WTC11 (cell line): Measurements from ENCODE around the gene PARS2. TPM values are rescaled to one million over a fixed set of nuclear protein-coding genes. Genes with fewer than 3 reads are reported as not detected.

Source experiments
- ATAC-seq: fragments of 200-7000 bp; cut with Tn5 transposase; 2 replicates; pipeline ENCODE4 v1.10.0; 2021; ENCODE audit warnings: mild to moderate bottlenecking, moderate library complexity
- CTCF ChIA-PET: fragments of 300-600 bp; sonication (Branson Sonifier 250); formaldehyde crosslinking; loops from one replicate; lab custom pipeline; 2021; ENCODE audit warnings: antibody characterized with exemption; lab: Charles Lee
- POLR2A ChIA-PET: fragments of 350-600 bp; sonication (Branson Sonifier 250); formaldehyde crosslinking; loops from one replicate; lab custom pipeline; 2021; ENCODE audit warnings: antibody characterized with exemption; lab: Charles Lee
- DNase-seq: peaks from one replicate; pipeline ENCODE4 v3.0.0; 2021; ENCODE audit warnings: low spot score
- H3K27ac Mint-ChIP-seq: 2 replicates; pipeline ENCODE4 v1.8.0; 2021; ENCODE audit warnings: mixed read lengths
- H3K27me3 Mint-ChIP-seq: 2 replicates; pipeline ENCODE4 v1.8.0; 2021; ENCODE audit warnings: low read depth, mild to moderate bottlenecking, moderate library complexity, mixed read lengths
- H3K36me3 Mint-ChIP-seq: 2 replicates; pipeline ENCODE4 v1.8.0; 2021; ENCODE audit warnings: mixed read lengths
- H3K4me1 Mint-ChIP-seq: 2 replicates; pipeline ENCODE4 v1.8.0; 2022; ENCODE audit warnings: mixed read lengths
- H3K4me3 Mint-ChIP-seq: 2 replicates; pipeline ENCODE4 v1.8.0; 2021; ENCODE audit warnings: mild to moderate bottlenecking, moderate library complexity, mixed read lengths
- H3K9me3 Mint-ChIP-seq: 2 replicates; pipeline ENCODE4 v1.8.0; 2021; ENCODE audit warnings: mixed read lengths
- EMX1 ChIP-seq: fragments of 250-450 bp; sonication (Bioruptor Pico); IDR thresholded peaks from 2 replicates; pipeline ENCODE4 v1.8.0; 2021; ENCODE audit warnings: mild to moderate bottlenecking
- GRHL2 ChIP-seq: fragments of 250-450 bp; sonication (Bioruptor Pico); IDR thresholded peaks from 2 replicates; pipeline ENCODE4 v1.8.0; 2022; ENCODE audit warnings: mild to moderate bottlenecking, moderate library complexity; ENCODE audit not compliant: insufficient replicate concordance, severe bottlenecking
- HMGA2 ChIP-seq: fragments of 250-450 bp; sonication (Bioruptor Pico); IDR thresholded peaks from 2 replicates; pipeline ENCODE4 v1.4.0; 2021; ENCODE audit warnings: mild to moderate bottlenecking, moderate library complexity
- KAT7 ChIP-seq: sonication (generic); formaldehyde crosslinking; IDR thresholded peaks from 2 replicates; pipeline ENCODE4 v1.8.1; 2023; ENCODE audit warnings: missing genetic modification reagents, mild to moderate bottlenecking, borderline replicate concordance
- NR2C2 ChIP-seq: sonication (generic); formaldehyde crosslinking; IDR thresholded peaks from 2 replicates; pipeline ENCODE4 v1.8.0; 2022; ENCODE audit warnings: mild to moderate bottlenecking, missing genetic modification reagents
- RELA ChIP-seq: sonication (generic); formaldehyde crosslinking; IDR thresholded peaks from 2 replicates; pipeline ENCODE4 v1.8.1; 2022; ENCODE audit warnings: missing genetic modification reagents, mild to moderate bottlenecking, borderline replicate concordance
- RORB ChIP-seq: fragments of 250-450 bp; sonication (Bioruptor Pico); IDR thresholded peaks from 2 replicates; pipeline ENCODE4 v1.9.0; 2021; ENCODE audit warnings: mild to moderate bottlenecking
- SOX15 ChIP-seq: fragments of 250-450 bp; sonication (Bioruptor Pico); IDR thresholded peaks from 2 replicates; pipeline ENCODE4 v1.9.0; 2021; ENCODE audit warnings: mild to moderate bottlenecking
- ZBTB21 ChIP-seq: sonication (generic); formaldehyde crosslinking; IDR thresholded peaks from 2 replicates; pipeline ENCODE4 v1.8.1; 2023; ENCODE audit warnings: mild to moderate bottlenecking, missing genetic modification reagents, borderline replicate concordance
- ZNF219 ChIP-seq: sonication (generic); formaldehyde crosslinking; IDR thresholded peaks from 2 replicates; pipeline ENCODE4 v1.8.0; 2023; ENCODE audit warnings: missing genetic modification reagents, mild to moderate bottlenecking, borderline replicate concordance
- ZNF232 ChIP-seq: sonication (generic); formaldehyde crosslinking; IDR thresholded peaks from 2 replicates; pipeline ENCODE4 v1.8.0; 2022; ENCODE audit warnings: mild to moderate bottlenecking, missing genetic modification reagents
- ZNF317 ChIP-seq: sonication (generic); formaldehyde crosslinking; IDR thresholded peaks from 2 replicates; pipeline ENCODE4 v1.8.1; 2023; ENCODE audit warnings: low read depth, mild to moderate bottlenecking, moderate library complexity, missing genetic modification reagents, borderline replicate concordance
- ZNF396 ChIP-seq: fragments of 250-450 bp; sonication (Bioruptor Pico); IDR thresholded peaks from 2 replicates; pipeline ENCODE4 v1.8.0; 2021; ENCODE audit warnings: mild to moderate bottlenecking, moderate library complexity, borderline replicate concordance
- ZNF671 ChIP-seq: fragments of 250-450 bp; sonication (Bioruptor Pico); IDR thresholded peaks from 2 replicates; pipeline ENCODE4 v1.8.0; 2021; ENCODE audit warnings: mild to moderate bottlenecking
- total RNA-seq: library from RNA; stranded (reverse); gene quantifications from 3 replicates; pipeline ENCODE4 v1.2.3, GENCODE V29; 2021
- TF ChIP-seq, protein P1 (sequence below): sonication (generic); formaldehyde crosslinking; IDR thresholded peaks from 2 replicates; pipeline ENCODE4 v1.8.1; 2023; ENCODE audit warnings: mild to moderate bottlenecking, missing genetic modification reagents, moderate library complexity
- TF ChIP-seq, protein P2 (sequence below): sonication (generic); formaldehyde crosslinking; IDR thresholded peaks from 2 replicates; pipeline ENCODE4 v1.8.1; 2022; ENCODE audit warnings: mild to moderate bottlenecking, moderate library complexity, missing genetic modification reagents
- TF ChIP-seq, protein P3 (sequence below): sonication (generic); formaldehyde crosslinking; IDR thresholded peaks from 2 replicates; pipeline ENCODE4 v1.8.0; 2022; ENCODE audit warnings: mild to moderate bottlenecking, missing genetic modification reagents
- TF ChIP-seq, protein P4 (sequence below): fragments of 250-450 bp; sonication (Bioruptor Pico); IDR thresholded peaks from 2 replicates; pipeline ENCODE4 v1.9.0; 2021; ENCODE audit warnings: mild to moderate bottlenecking, borderline replicate concordance
- TF ChIP-seq, protein P5 (sequence below): sonication (generic); formaldehyde crosslinking; IDR thresholded peaks from 2 replicates; pipeline ENCODE4 v1.8.0; 2022; ENCODE audit warnings: missing genetic modification reagents

PARS2 gene
- total RNA-seq, 1 experiment from 2014 or later = 11.5 TPM

DNA sequence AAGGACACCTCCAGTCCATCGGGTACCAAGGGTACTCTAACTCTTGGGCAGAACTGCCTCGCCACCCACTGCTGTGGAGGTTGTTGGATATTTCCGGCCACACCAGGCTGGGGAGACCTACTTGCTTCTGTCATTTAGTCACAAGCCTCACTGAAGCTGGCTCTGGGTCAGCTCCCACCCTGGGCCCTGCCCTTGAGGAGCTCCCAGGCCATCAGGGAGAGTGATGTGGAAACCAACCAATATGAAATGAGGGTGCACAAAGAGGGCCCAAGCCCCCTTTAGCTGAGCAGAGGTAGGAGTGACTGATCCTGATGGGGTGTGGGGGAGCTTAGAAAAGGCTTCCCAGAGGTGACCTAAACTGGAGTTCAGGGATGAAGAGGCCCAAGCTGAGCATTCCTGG lies 19.6 kb downstream of the PARS2 start:
- no peak overlapping the region for H3K27ac Mint-ChIP-seq
- H3K4me1 Mint-ChIP-seq = no peaks in the 10 kb centered on the region
- no peak for DNase-seq
- H3K4me3 Mint-ChIP-seq = no peak overlapping the region
- peaks cover 21% of the 10 kb centered on the region for H3K36me3 Mint-ChIP-seq
- POLR2A ChIA-PET = no interaction called here
- H3K27me3 Mint-ChIP-seq = no peaks in the 10 kb centered on the region; the same call in 1 of the 2 replicates
- no peak for ATAC-seq
- CTCF ChIA-PET = no interaction called here
- TF ChIP-seq, protein P1, sequence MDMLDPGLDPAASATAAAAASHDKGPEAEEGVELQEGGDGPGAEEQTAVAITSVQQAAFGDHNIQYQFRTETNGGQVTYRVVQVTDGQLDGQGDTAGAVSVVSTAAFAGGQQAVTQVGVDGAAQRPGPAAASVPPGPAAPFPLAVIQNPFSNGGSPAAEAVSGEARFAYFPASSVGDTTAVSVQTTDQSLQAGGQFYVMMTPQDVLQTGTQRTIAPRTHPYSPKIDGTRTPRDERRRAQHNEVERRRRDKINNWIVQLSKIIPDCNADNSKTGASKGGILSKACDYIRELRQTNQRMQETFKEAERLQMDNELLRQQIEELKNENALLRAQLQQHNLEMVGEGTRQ (CRISPR knock-in tag) = no peak
- TF ChIP-seq, protein P2, sequence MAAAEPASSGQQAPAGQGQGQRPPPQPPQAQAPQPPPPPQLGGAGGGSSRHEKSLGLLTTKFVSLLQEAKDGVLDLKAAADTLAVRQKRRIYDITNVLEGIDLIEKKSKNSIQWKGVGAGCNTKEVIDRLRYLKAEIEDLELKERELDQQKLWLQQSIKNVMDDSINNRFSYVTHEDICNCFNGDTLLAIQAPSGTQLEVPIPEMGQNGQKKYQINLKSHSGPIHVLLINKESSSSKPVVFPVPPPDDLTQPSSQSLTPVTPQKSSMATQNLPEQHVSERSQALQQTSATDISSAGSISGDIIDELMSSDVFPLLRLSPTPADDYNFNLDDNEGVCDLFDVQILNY (CRISPR knock-in tag) = no peak
- TF ChIP-seq RORB (CRISPR knock-in tag) (no peak), ZNF317 (CRISPR knock-in tag) (no peak), ZBTB21 (CRISPR knock-in tag) (no peak), SOX15 (CRISPR knock-in tag) (no peak), EMX1 (CRISPR knock-in tag) (no peak), RELA (CRISPR knock-in tag) (no peak), ZNF232 (CRISPR knock-in tag) (no peak), ZNF219 (CRISPR knock-in tag) (no peak)
- TF ChIP-seq, protein P3, sequence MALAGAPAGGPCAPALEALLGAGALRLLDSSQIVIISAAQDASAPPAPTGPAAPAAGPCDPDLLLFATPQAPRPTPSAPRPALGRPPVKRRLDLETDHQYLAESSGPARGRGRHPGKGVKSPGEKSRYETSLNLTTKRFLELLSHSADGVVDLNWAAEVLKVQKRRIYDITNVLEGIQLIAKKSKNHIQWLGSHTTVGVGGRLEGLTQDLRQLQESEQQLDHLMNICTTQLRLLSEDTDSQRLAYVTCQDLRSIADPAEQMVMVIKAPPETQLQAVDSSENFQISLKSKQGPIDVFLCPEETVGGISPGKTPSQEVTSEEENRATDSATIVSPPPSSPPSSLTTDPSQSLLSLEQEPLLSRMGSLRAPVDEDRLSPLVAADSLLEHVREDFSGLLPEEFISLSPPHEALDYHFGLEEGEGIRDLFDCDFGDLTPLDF (CRISPR knock-in tag) = no peak
- TF ChIP-seq, protein P4, sequence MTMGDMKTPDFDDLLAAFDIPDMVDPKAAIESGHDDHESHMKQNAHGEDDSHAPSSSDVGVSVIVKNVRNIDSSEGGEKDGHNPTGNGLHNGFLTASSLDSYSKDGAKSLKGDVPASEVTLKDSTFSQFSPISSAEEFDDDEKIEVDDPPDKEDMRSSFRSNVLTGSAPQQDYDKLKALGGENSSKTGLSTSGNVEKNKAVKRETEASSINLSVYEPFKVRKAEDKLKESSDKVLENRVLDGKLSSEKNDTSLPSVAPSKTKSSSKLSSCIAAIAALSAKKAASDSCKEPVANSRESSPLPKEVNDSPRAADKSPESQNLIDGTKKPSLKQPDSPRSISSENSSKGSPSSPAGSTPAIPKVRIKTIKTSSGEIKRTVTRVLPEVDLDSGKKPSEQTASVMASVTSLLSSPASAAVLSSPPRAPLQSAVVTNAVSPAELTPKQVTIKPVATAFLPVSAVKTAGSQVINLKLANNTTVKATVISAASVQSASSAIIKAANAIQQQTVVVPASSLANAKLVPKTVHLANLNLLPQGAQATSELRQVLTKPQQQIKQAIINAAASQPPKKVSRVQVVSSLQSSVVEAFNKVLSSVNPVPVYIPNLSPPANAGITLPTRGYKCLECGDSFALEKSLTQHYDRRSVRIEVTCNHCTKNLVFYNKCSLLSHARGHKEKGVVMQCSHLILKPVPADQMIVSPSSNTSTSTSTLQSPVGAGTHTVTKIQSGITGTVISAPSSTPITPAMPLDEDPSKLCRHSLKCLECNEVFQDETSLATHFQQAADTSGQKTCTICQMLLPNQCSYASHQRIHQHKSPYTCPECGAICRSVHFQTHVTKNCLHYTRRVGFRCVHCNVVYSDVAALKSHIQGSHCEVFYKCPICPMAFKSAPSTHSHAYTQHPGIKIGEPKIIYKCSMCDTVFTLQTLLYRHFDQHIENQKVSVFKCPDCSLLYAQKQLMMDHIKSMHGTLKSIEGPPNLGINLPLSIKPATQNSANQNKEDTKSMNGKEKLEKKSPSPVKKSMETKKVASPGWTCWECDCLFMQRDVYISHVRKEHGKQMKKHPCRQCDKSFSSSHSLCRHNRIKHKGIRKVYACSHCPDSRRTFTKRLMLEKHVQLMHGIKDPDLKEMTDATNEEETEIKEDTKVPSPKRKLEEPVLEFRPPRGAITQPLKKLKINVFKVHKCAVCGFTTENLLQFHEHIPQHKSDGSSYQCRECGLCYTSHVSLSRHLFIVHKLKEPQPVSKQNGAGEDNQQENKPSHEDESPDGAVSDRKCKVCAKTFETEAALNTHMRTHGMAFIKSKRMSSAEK (CRISPR knock-in tag) = no peak
- H3K9me3 Mint-ChIP-seq = peaks cover 6% of the 10 kb centered on the region

DNA sequence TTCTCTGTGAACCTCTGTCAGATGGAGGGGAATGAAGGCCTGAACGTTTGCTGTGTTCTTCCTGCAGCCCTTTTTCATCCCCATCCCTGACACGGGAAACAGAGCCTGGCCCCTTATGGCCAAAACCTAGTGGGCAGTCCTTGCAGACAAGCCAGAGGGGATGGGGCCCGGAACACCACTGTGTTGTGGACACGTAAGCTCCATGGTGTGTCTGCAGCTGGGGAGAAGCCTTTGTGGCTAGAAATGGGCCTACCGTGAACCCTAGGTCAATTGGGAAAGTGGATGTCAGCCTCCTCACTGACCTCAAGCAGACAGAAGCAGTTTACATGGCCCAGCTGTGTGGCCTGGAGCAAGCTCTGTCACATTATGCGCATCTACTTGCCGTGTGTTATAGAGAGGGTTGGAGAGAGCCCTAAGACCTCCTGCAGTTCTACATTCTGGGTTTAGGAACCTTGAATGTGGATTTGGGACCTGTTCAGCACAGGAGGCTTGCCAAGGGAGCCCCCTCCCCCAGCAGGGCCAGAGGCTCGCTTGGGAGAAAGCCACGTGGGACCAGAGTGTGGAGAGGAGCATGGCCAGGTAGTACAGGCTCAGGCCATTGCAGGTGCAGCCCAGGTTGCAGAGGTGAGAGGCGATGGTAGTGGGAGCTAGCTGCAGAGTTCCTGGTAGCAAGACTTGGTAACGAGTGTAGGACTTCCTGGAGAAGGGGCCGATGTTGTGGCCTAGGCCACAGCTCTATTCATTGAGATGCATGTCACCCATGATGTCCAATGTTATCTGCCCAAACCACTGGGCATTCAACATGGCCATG lies 20.7 kb downstream of the PARS2 start:
- Mint-ChIP-seq H3K4me3 (no peak overlapping the region), H3K27me3 (no peaks in the 10 kb centered on the region; the same call in 1 of the 2 replicates), H3K36me3 (peaks cover 27% of the 10 kb centered on the region), H3K4me1 (no peaks in the 10 kb centered on the region), H3K27ac (no peak overlapping the region), H3K9me3 (peaks cover 6% of the 10 kb centered on the region)
- POLR2A ChIA-PET = no interaction called here
- DNase-seq (no peak), ATAC-seq (no peak; the same call in 1 of the 2 replicates)
- CTCF ChIA-PET = no interaction called here
- TF ChIP-seq RELA (CRISPR knock-in tag) (no peak), ZBTB21 (CRISPR knock-in tag) (no peak), ZNF671 (CRISPR knock-in tag) (no peak), GRHL2 (CRISPR knock-in tag) (no peak), HMGA2 (no peak), ZNF396 (no peak), KAT7 (no peak), ZNF317 (CRISPR knock-in tag) (no peak), NR2C2 (CRISPR knock-in tag) (no peak)
- TF ChIP-seq, protein P5, sequence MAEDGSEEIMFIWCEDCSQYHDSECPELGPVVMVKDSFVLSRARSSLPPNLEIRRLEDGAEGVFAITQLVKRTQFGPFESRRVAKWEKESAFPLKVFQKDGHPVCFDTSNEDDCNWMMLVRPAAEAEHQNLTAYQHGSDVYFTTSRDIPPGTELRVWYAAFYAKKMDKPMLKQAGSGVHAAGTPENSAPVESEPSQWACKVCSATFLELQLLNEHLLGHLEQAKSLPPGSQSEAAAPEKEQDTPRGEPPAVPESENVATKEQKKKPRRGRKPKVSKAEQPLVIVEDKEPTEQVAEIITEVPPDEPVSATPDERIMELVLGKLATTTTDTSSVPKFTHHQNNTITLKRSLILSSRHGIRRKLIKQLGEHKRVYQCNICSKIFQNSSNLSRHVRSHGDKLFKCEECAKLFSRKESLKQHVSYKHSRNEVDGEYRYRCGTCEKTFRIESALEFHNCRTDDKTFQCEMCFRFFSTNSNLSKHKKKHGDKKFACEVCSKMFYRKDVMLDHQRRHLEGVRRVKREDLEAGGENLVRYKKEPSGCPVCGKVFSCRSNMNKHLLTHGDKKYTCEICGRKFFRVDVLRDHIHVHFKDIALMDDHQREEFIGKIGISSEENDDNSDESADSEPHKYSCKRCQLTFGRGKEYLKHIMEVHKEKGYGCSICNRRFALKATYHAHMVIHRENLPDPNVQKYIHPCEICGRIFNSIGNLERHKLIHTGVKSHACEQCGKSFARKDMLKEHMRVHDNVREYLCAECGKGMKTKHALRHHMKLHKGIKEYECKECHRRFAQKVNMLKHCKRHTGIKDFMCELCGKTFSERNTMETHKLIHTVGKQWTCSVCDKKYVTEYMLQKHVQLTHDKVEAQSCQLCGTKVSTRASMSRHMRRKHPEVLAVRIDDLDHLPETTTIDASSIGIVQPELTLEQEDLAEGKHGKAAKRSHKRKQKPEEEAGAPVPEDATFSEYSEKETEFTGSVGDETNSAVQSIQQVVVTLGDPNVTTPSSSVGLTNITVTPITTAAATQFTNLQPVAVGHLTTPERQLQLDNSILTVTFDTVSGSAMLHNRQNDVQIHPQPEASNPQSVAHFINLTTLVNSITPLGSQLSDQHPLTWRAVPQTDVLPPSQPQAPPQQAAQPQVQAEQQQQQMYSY (CRISPR knock-in tag) = no peak
- TF ChIP-seq, protein P2 (CRISPR knock-in tag) = no peak
